Activated gamma-delta T cell treated with Interleukin-2 at 50 U/mL for 16 hours (primary cell): ENCODE measurements around the gene KLF3.

ENCODE experiments used
- DNase-seq: peaks from one replicate; pipeline ENCODE4 v3.0.0-alpha.2; 2020

Gene KLF3

GRCh38 chr4:38704622-38705154 is 40.7 kb downstream of the KLF3 start:
- DNase-seq, result no peak

- no peak for DNase-seq
These were observed 42.3 kb downstream of the KLF3 start for GRCh38 chr4:38706301-38706700.

GRCh38 chr4:38710053-38710452 is 46.1 kb downstream of the KLF3 start:
- DNase-seq, result no peak

GRCh38 chr4:38711066-38711465 is 47.1 kb downstream of the KLF3 start:
- DNase-seq, result no peak

DNA sequence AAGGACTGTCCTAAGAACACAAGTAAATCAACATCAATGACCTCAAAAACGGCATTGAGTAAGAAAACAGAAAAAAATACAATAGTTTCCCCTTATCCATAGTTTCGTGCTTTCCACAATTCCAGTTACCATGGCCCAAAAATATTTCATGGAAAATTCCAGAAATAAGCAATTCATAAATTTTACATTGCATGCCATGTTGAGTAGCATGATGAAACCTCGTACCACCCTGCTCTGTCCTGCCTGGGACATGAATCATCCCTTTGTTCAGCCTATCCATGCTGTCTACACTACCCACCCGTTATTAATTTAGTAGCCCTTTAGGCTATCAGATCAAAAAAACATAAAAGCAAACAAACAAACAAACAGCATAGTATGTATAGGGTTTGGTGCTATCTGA is 51.1 kb downstream of the KLF3 start:
- DNase-seq, result no peak

DNA sequence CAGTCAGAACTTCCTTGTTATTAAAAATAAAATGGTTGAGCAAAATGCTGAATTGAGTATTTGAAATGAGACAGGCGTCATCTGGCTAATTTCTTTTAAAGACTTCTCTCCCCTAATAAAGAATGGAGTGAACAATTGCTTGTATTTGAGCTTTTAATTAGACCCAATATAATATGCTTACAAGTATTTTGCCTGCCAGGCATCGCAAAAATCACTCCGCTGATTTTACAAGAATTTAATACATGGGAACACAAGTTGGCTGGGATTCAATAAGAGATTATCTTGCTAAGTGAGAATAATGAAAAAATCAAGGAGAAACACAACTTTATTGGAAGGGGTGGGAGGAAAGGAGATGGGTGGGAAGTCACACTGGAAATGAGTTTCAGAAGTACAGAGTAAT is 52.3 kb downstream of the KLF3 start:
- DNase-seq, result no peak

DNA sequence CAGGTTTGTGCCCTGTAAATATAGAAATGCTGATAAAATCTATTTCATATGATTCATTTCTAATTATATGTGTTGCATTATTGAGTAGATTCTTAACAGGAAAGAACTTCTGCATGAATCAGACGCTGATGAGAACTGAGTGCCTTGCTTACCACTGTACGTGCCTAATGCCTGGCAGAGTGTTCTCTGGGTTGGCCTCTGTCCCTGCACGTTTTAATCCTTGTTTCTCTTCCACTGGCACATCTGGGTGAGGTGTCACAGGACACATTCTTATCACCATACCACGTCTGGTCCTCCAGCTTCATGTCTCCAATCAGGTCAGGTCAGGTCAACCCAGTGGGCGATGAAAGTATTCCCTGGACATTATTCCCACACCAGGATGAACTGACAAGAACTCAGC is 53.6 kb downstream of the KLF3 start:
- DNase-seq, result no peak

GRCh38 chr4:38723114-38723513 is 59.1 kb downstream of the KLF3 start:
- no peak for DNase-seq

GRCh38 chr4:38723726-38724474 is 59.9 kb downstream of the KLF3 start:
- no peak for DNase-seq

GRCh38 chr4:38724475-38724808 is 60.4 kb downstream of the KLF3 start:
- DNase-seq, result no peak

DNA sequence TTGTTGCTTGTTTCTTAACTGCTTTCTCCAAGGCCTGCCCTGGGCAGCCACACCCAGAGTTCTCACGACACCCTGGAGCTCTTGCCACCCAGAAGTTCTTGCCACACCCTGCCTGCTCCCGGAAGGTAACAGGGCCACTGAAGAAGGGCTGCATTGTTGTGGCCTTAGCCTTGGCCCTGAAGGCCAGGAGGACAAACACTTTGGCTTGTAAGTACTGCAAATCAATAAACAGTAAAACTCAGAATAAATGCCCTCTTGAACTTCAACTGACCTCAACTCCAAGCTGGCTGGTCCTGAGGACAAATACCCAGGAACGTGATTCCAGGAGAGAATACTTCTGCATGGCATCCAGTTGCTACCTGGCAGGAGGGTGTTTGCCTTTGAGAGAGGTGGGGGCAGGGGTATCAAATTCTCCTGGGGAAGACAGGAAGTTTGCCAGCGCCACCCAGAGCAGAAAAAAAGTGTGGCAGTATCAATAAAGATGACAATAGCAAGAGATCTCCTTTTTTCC is 64.7 kb downstream of the KLF3 start:
- no peak for DNase-seq

DNA sequence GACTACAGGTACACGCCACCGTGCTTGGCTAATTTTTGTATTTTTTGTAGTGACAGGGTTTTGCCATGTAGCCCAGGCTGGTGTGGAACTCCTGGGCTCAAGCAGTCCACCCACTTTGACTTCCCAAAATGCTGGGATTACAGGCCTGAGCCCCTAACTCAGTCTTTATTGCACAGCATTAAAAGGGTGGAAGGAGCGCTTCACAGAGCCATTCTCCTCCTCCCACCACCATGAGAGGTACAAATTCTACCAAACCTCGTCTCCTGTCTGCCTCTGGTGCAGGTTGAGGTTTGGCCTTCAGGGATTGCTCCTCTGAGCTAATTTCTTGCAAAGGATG is 66.5 kb downstream of the KLF3 start:
- no peak for DNase-seq

DNA sequence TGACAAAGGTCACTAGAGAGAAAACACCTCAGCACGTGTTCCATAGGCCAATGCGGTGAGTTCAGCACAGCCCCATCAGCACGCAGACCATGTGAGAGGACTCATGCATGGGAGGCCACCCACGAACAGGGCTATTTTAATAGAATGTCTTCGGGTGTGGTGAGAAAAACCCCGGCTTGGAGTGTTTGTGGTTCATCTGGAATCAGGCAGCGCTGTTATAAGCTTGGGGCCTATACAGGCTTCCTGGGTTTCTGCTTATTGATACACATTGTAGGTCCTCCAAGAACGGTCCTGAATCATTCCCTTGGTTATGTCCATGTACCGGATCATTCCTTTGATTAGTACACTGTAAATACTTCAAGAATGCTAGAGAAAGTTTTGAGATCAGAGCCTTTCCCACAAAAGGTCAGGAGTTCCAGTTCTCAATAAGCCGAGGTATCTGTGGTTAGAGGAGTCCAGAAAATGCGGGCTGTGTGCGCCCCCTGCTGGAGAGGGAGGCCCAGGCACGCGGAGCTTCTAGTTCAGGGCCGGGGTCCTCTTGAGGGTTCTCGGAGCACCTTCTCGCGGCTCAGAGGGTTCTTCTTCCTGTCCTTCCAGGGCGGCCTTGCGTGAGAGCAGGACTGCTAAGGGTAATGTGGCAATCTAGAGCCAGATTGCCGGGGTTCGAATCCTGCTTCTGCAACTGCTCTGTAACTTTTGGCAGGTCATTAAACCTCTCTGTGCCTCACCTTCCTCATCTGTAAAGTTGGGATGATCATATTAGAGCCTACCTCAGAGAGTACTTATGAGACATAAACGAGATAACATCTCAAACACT is 67.0 kb downstream of the KLF3 start:
- peak; percentile 79 for DNase-seq

- DNase-seq, result no peak
These were observed 69.7 kb downstream of the KLF3 start for GRCh38 chr4:38733663-38734062.

GRCh38 chr4:38734446-38734845 is 70.4 kb downstream of the KLF3 start:
- DNase-seq, result no peak

DNA sequence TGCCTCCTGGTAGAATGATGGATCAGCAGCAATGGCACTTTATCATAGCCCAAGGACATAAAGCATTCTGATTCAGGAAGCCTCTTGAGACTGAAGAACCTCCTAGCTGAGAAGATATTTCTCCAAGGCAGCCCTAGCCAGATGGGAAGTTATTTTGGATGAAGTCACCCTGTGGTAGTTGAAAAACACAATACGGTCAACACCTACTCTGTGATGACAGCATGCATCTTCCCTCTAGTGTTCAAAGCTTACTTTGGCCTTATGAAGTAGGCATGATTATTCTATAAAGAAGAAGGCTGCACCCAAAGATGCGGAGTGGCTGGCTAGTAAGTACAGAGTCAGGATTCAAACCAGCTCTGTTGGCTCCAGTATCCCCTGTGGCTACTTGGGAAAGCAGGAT is 70.9 kb downstream of the KLF3 start:
- DNase-seq, result no peak

GRCh38 chr4:38735870-38736269 is 71.9 kb downstream of the KLF3 start:
- no peak for DNase-seq

GRCh38 chr4:38738940-38739803 is 75.2 kb downstream of the KLF3 start:
- DNase-seq, result no peak

- DNase-seq, result no peak
These were observed 76.3 kb downstream of the KLF3 start for GRCh38 chr4:38740303-38740702.

DNA sequence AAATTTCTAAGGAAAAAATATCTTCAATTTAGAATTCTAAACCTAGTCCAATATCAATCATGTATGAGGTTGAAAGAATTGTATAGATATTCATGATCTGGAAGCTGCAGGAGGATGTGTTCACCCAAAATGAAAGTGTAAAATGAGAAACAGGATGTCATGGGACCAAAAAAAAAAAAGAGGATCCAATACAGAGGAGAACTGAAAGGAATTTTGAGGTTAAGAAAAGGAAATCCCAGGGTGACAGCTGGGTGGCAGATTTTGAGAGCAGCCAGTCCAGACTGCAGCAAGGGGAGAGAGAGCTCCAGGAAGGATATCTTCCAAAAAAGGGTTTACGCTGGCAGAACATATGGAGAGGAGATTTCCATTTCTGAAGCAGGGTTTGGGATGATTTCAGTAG is 79.9 kb downstream of the KLF3 start:
- DNase-seq, result no peak

- no peak for DNase-seq
These were observed 81.9 kb downstream of the KLF3 start for GRCh38 chr4:38745881-38746280.

GRCh38 chr4:38747629-38748028 is 83.6 kb downstream of the KLF3 start:
- DNase-seq, result no peak

DNA sequence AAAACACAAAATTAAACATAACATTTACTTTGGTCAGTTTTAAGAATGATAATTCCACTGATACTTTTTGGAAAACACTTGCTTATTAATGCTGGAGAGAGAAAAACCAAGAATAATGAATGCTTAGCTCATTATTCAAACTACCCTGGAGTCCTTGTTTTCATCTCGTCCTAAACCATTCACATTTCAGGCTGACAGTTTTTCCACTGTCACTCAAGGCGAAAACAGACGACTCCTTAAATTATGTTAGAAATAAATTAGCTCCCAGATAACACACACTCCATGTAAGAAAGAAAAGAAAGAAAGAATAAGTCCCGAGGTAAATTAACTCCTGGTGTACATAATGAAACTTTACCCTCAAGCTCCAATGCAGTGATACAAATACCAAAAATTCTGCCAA is 85.3 kb downstream of the KLF3 start:
- DNase-seq, result no peak
